NCI-H1436 (cell line): ENCODE results near the gene C7orf25.
A peak's percentile ranks its signal among the peaks of the same experiment; 100 is the strongest.

Experiments used
- DNase-seq: peaks from one replicate; lab custom pipeline; 2025; lab: John Stamatoyannopoulos, UW

The C7orf25 gene

GRCh38 chr7:42911454-42912447, at the start of gene C7orf25:
C7orf25 (minus strand) TSS chr7:42912070; CDS start chr7:42910900, 1,170 bp downstream.
- peak; percentile 96 for DNase-seq

- no peak for DNase-seq
Measured at GRCh38 chr7:42961170-42961569, 49.3 kb upstream of the C7orf25 start.

- no peak for DNase-seq
Measured at GRCh38 chr7:42960762-42961161, 48.9 kb upstream of the C7orf25 start.

- DNase-seq: no peak
Measured at GRCh38 chr7:42959549-42959948, 47.7 kb upstream of the C7orf25 start.

- DNase-seq: no peak
Measured at GRCh38 chr7:42956062-42956461, 44.2 kb upstream of the C7orf25 start.

GRCh38 chr7:42953994-42954393, 42.1 kb upstream of the C7orf25 start:
- DNase-seq: no peak

- no peak for DNase-seq
Measured at GRCh38 chr7:42952328-42952727, 40.5 kb upstream of the C7orf25 start.

- no peak for DNase-seq
Measured at GRCh38 chr7:42950417-42950816, 38.5 kb upstream of the C7orf25 start.

GRCh38 chr7:42947521-42947920, 35.7 kb upstream of the C7orf25 start:
- no peak for DNase-seq

GRCh38 chr7:42946627-42946950, 34.7 kb upstream of the C7orf25 start:
- no peak for DNase-seq

- no peak for DNase-seq
Measured at GRCh38 chr7:42945821-42946626, 34.2 kb upstream of the C7orf25 start.

- DNase-seq: peak; percentile 17
Measured at GRCh38 chr7:42940985-42941847, 29.3 kb upstream of the C7orf25 start.

GRCh38 chr7:42939457-42940240, 27.8 kb upstream of the C7orf25 start:
- DNase-seq: no peak

- no peak for DNase-seq
Measured at GRCh38 chr7:42935861-42936260, 24.0 kb upstream of the C7orf25 start.

- no peak for DNase-seq
Measured at GRCh38 chr7:42934291-42934690, 22.4 kb upstream of the C7orf25 start.

GRCh38 chr7:42932811-42933591, 21.1 kb upstream of the C7orf25 start:
- no peak for DNase-seq

GRCh38 chr7:42931834-42932651, 20.2 kb upstream of the C7orf25 start, which contains the start of the genes MRPL32 and PSMA2:
MRPL32 (plus strand) TSS chr7:42932376; CDS start chr7:42932387, 11 bp downstream.
PSMA2 (minus strand) TSS chr7:42932174; CDS start chr7:42932158, 16 bp downstream.
- DNase-seq: peak; percentile 98

- DNase-seq: no peak
Measured at GRCh38 chr7:42931447-42931833, 19.6 kb upstream of the C7orf25 start.

GRCh38 chr7:42930889-42931288, 19.0 kb upstream of the C7orf25 start:
- DNase-seq: no peak
